DMS 273 (cell line): ENCODE data around the gene ACVRL1.

Experiments used
- DNase-seq: peaks from one replicate; lab custom pipeline; 2025; ENCODE audit not compliant: unreplicated experiment; lab: John Stamatoyannopoulos, UW

ACVRL1 gene

DNA sequence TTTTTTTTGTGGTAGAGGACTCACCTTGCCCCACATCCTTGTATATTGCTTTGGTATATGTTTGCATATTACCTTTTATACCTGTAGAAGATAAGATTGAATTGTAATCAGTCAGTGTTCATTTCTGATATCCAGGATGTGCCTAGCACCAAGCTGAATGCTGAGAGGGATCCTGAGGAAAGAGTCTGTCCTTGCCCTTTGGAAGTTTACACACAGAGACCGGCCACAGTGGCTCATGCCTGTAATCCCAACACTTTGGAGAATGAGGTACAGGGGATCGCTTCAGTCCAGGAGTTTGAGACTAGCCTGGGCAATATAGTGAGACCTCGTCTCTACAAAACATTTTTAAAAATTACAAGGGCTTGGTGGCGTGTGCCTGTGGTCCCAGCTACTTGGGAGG is 52.6 kb downstream of the ACVRL1 start:
- no peak for DNase-seq

DNA sequence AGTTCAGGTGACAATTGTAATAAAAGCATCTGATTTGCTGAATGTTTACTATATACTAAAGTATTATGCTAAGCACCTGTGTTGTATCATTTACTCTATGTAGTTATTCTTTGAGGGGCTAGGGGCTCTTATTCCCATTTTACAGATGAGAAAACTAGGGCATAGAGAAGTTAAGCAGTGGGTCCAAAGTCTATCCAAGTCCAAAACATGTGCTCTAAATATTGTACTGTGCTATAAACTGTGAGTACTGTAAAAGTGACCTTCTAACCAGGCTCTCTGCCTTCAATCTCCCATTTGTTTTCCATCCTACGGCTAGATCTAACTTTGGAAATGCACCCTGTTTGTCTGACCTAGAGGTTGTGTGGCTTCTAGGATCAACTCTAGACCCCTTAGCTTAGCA is 53.2 kb downstream of the ACVRL1 start:
- no peak for DNase-seq

- DNase-seq = no peak
These were observed 53.6 kb downstream of the ACVRL1 start for GRCh38 chr12:51960890-51961289.

DNA sequence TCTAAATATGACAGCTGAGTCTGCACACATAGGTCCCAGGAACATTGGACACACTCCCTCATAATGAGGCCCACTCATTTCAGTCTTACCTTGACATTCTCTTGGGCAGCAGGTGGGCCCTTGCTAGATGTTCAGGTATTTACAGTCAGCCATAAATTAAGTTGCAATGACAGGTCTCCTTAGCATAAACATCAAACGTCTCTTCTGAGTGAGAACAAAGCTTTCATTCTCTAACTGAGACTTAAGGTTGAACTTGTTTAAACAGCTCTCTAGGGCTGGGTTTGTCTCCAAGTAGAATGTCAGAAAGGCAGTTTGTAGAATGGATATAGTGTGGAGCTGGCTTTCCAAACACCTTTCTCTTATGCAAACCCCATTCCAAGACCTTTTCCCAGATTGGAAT is 54.5 kb downstream of the ACVRL1 start:
- no peak for DNase-seq

DNA sequence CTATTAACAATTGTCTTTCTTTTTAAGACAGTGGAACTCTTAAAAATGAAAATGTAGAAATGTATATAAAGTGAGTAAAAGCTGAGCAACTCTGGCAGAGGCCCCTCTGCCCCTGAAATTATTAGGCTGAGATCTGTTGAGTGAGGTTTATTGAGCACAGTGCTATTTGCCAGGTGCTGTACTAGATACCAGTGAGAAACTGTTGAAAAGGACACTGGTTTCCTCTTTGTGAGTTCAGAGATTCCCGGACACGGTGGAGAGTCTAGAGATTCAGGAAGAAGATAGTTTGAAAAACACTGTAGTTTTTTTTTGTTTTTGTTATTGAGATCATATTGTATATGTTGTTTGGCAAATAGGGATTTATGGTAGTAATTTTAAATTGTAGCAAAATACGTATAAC is 55.4 kb downstream of the ACVRL1 start:
- no peak for DNase-seq

GRCh38 chr12:51963477-51963876 is 56.2 kb downstream of the ACVRL1 start:
- no peak for DNase-seq

GRCh38 chr12:51969643-51970042 is 62.3 kb downstream of the ACVRL1 start:
- DNase-seq = no peak

- peak; percentile 50 for DNase-seq
These were observed 63.8 kb downstream of the ACVRL1 start for GRCh38 chr12:51970904-51971646.

DNA sequence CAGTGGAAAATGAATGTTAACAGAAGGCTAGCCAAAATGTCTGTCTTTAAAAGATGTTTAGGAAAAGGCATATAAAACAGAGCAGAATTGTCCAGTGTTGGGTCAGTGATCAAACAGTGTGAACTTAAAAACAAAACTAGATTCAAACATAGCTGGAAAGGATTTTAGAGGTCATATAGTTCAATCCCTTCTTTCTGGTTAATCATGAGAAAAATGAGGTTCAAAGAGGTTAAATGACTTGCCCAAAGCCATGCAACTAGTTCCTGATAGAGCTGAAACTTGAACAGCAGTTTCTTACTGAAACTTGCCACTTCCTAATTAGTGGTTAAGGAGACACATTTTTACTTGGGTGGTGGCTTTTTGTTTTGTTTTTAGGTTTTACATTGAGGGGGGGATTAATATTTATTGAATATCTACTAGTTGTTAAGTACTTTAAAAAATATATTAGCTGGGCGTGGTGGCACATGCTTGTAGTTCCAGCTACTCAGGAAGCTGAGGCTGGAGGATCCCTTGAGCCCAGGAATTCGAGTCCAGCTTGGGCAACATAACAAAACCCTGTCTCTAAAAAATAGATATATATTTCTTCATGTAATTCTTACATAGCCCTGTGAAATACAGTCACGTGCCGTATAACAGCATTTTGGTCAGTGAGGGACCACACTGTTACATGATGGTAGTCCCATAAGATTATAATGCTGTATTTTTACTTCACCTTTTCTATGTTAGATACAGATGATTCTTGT is 64.5 kb downstream of the ACVRL1 start:
- no peak for DNase-seq

DNA sequence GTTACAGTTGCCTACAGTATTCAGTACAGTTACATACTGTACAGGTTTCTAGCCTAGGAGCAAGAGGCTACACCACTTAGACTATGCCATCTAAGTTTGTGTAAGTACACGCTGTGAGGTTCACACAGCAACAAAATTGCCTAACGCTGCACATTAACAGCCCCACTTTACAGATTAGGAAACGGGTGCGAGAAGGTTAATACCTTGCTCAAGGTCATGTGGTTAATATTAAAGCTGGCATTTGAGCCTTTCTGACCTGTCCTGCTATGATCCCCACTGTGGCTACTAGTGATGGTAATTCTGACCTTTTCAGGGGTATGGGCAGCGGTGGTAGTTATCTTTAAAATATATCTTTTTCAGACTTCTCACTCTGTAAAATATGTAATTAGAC is 65.1 kb downstream of the ACVRL1 start:
- DNase-seq = no peak

GRCh38 chr12:51972849-51973273 is 65.6 kb downstream of the ACVRL1 start:
- DNase-seq = no peak
